ENCODE results near the gene PARD3B.

PARD3B gene

GRCh38 chr2:204947405-204947804, 402.1 kb downstream of the PARD3B start:
- DNase-seq (ENCODE audit: low spot score), result no peak
- TF ChIP-seq CTCF (IDR thresholded peaks at IDR 0.05; ENCODE audit: extremely low read depth, missing control alignments), result no peak

GRCh38 chr2:204948024-204948763, 402.9 kb downstream of the PARD3B start:
- no peak for TF ChIP-seq CTCF (IDR thresholded peaks at IDR 0.05; ENCODE audit: extremely low read depth, missing control alignments)
- DNase-seq (ENCODE audit: low spot score), result no peak

GRCh38 chr2:204948822-204949221, 403.5 kb downstream of the PARD3B start:
- no peak for DNase-seq (ENCODE audit: low spot score)
- TF ChIP-seq CTCF (IDR thresholded peaks at IDR 0.05; ENCODE audit: extremely low read depth, missing control alignments), result no peak

- DNase-seq (ENCODE audit: low spot score), result no peak
- no peak for TF ChIP-seq CTCF (IDR thresholded peaks at IDR 0.05; ENCODE audit: extremely low read depth, missing control alignments)
These were observed 405.5 kb downstream of the PARD3B start for GRCh38 chr2:204950695-204951346.

- no peak for TF ChIP-seq CTCF (IDR thresholded peaks at IDR 0.05; ENCODE audit: extremely low read depth, missing control alignments)
- DNase-seq (ENCODE audit: low spot score), result no peak
These were observed 413.1 kb downstream of the PARD3B start for GRCh38 chr2:204958371-204958770.

GRCh38 chr2:204964414-204964813, 419.1 kb downstream of the PARD3B start:
- no peak for DNase-seq (ENCODE audit: low spot score)
- TF ChIP-seq CTCF (IDR thresholded peaks at IDR 0.05; ENCODE audit: extremely low read depth, missing control alignments), result no peak

GRCh38 chr2:204966245-204966644, 421.0 kb downstream of the PARD3B start:
- DNase-seq (ENCODE audit: low spot score), result no peak
- TF ChIP-seq CTCF (IDR thresholded peaks at IDR 0.05; ENCODE audit: extremely low read depth, missing control alignments), result no peak
